ENCODE measurements around the gene MACO1.

DNA sequence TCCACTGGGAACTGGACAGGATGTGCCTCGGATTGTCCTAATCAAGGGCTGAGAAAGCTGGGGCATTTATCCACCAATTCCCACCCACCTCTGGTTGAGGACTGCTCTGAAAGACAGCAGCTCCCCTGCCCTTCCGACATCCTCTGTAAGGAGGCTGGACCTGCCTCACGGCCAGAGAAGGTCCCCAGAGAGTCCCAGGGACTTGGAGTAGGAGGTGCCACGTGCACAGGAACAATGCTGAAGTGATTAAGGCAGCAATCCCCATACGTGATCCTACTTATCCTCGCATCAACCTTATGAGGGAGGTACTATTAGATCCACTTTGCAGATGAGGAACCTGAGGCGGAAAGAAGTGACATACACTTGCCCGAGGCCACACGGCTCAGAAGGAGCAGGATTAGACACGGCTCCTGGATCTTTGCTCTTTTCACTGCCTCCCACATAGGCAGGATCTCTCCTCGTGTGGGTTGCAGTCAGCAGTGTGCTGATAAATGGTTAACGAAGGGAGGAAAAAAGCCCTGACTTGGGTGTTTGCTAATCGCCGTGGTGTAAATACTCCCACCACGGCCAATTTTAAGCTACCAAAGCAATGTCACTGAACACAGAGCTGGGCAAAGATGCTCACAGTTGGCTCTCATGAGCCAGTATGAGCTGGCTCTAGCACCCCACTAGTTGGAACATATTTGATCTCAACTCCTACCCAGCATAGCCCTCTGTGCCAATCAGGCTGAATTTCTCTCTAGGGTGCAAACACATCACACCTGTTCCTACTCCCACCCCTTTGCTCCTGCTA, 94.1 kb downstream of the MACO1 start:
- TF ChIP-seq, protein P1, sequence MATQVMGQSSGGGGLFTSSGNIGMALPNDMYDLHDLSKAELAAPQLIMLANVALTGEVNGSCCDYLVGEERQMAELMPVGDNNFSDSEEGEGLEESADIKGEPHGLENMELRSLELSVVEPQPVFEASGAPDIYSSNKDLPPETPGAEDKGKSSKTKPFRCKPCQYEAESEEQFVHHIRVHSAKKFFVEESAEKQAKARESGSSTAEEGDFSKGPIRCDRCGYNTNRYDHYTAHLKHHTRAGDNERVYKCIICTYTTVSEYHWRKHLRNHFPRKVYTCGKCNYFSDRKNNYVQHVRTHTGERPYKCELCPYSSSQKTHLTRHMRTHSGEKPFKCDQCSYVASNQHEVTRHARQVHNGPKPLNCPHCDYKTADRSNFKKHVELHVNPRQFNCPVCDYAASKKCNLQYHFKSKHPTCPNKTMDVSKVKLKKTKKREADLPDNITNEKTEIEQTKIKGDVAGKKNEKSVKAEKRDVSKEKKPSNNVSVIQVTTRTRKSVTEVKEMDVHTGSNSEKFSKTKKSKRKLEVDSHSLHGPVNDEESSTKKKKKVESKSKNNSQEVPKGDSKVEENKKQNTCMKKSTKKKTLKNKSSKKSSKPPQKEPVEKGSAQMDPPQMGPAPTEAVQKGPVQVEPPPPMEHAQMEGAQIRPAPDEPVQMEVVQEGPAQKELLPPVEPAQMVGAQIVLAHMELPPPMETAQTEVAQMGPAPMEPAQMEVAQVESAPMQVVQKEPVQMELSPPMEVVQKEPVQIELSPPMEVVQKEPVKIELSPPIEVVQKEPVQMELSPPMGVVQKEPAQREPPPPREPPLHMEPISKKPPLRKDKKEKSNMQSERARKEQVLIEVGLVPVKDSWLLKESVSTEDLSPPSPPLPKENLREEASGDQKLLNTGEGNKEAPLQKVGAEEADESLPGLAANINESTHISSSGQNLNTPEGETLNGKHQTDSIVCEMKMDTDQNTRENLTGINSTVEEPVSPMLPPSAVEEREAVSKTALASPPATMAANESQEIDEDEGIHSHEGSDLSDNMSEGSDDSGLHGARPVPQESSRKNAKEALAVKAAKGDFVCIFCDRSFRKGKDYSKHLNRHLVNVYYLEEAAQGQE (IDR thresholded peaks at IDR 0.05; ENCODE audit: insufficient read depth in 1 of 2, low read depth in 2 of 2, low read length in 2 of 2), result no peak
- TF ChIP-seq POLR2AphosphoS5 (IDR thresholded peaks at IDR 0.05; ENCODE audit: low read depth, low read length) (no peak), SIN3A (IDR thresholded peaks at IDR 0.05; ENCODE audit: borderline replicate concordance, insufficient read depth, low read length) (no peak), TAF1 (IDR thresholded peaks at IDR 0.05; ENCODE audit: borderline replicate concordance, insufficient read depth, low read length) (no peak)

Measured in PFSK-1 (cell line).